A549 treated with CpdA at 1 μM for 4 hours (cell line): ENCODE results near the gene SHC3. TPM values are rescaled to one million over a fixed set of nuclear protein-coding genes. Genes with fewer than 3 reads are reported as not detected.

ENCODE experiments used
- total RNA-seq: library from RNA; stranded (reverse); fragments of 200-300 nt; extraction: Qiagen RNA extraction; gene quantifications from 5 replicates; pipeline ENCODE4 v1.2.3, GENCODE V29; 2022; ENCODE audit warnings: low read depth

The SHC3 gene, protein sequence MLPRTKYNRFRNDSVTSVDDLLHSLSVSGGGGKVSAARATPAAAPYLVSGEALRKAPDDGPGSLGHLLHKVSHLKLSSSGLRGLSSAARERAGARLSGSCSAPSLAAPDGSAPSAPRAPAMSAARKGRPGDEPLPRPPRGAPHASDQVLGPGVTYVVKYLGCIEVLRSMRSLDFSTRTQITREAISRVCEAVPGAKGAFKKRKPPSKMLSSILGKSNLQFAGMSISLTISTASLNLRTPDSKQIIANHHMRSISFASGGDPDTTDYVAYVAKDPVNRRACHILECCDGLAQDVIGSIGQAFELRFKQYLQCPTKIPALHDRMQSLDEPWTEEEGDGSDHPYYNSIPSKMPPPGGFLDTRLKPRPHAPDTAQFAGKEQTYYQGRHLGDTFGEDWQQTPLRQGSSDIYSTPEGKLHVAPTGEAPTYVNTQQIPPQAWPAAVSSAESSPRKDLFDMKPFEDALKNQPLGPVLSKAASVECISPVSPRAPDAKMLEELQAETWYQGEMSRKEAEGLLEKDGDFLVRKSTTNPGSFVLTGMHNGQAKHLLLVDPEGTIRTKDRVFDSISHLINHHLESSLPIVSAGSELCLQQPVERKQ
- 0.41 to 0.80 TPM (median 0.50 TPM) in 5 replicates for total RNA-seq

DNA sequence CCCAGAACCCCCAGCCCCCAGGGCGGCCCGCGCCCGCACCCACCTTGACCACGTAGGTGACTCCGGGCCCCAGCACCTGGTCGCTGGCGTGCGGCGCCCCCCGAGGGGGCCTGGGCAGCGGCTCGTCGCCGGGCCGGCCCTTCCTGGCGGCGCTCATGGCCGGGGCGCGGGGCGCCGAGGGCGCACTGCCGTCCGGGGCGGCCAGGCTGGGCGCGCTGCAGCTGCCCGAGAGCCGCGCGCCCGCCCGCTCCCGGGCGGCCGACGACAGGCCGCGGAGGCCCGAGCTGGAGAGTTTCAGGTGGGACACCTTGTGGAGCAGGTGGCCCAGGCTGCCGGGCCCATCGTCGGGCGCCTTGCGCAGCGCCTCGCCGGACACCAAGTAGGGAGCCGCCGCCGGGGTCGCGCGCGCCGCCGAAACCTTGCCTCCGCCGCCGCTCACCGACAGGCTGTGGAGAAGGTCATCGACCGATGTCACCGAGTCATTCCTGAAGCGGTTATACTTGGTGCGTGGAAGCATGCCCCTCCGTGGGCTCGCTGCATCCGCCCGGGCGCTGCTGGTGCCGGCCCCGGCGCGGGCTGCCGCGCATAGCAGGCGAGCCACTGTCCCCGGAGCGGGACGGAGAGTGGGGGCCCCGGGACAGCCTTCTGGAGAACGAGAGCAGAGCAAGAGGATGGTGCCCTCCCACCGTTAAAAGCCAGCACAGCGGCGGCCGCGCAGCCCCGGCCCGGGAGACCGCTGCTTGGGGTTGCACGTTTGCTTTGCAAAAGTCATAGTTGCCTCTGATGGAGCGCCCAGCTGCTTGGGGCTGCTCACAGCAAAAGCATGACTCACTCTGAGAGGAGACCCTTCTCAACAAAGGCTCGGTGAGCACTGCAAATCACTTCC lies at the start of gene SHC3:
TSS of gene SHC3 (minus strand) at position 875 of the 886 bp plus-strand sequence. CDS start at position 517, 358 bp downstream.

GRCh38 chr9:88991066-88992034 lies 187.3 kb downstream of the SHC3 start, which contains the start of gene S1PR3:
S1PR3 (plus strand) TSS chr9:88991468; CDS start chr9:89001201, 9,733 bp downstream.

Other genes starting within 250 kb of the SHC3 start
- 30.2 to 34.4 TPM (median 32.3 TPM) in 5 replicates for gene S1PR3, start 187.3 kb downstream of the SHC3 start, total RNA-seq
- gene CKS2, start 132.4 kb upstream of the SHC3 start, total RNA-seq: 356 to 464 TPM (median 434 TPM) in 5 replicates
- 18.7 to 21.0 TPM (median 19.1 TPM) in 5 replicates for gene SECISBP2, start 139.7 kb upstream of the SHC3 start, total RNA-seq